Fibroblast of lung (primary cell): ENCODE results near the gene PRRT1.

Experiments used
- CTCF ChIP-seq, 2 donors: IDR thresholded peaks in 1 of 2; conservative IDR thresholded peaks in 1 of 2; 1 replicate in 1 of 2; 2 replicates in 1 of 2; pipeline ENCODE4 v1.5.1; 2011 to 2012; ENCODE audit warnings: low read length in 2 of 2, control low read depth in 1 of 2, inconsistent platforms in 1 of 2, low read depth in 1 of 2, mild to moderate bottlenecking in 1 of 2
- EZH2 ChIP-seq: IDR thresholded peaks from 2 replicates; pipeline ENCODE4 v1.5.1; 2012; ENCODE audit warnings: low read length, control low read depth, mild to moderate bottlenecking; ENCODE audit errors: missing control alignments

DNA sequence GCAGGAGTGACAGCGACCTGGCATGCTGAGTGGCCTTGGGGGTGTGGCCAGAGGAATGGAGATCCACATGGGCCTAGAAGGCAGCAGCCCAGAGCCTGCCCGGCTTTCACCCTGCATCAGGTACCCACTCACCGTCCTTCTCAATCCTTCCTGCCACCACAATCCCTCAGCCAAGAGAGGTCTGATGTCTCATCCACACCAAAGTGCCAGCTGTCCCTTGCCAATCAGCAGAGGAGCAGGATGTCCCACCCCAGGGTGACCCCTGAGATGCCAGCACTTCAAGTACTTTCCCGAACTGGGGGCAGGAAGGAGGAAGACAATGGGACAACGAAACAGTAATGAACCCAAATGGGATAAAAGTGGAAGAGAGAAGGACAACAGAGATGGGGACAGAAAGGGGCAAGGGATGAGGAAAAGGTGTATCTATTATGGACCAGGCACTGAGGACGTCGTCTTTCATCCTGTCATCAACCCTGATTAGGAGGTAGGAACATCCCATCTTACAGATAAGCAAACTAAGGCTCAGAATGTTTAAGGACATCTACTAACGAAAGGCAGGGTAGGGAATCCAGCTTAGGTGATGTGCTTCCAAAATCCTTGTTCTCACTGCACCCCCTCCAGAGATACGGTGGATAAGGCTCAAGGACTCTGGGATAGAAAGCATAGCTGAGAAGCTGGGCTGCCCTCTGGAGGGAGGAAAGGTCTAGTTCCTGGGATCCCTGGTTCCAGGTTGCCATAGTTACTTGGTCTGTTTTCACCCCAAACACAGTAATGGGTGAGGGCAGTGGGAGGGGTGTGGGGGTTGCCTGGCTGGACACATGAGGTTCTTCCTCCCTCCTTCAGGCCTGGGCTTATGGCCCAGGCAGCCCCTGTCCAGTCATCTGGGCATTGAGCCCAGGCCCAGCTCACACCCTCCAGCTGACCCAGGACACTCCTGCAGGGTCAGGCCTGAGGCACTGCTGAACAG is 38.1 kb downstream of the PRRT1 start:
- no peak for TF ChIP-seq EZH2
- TF ChIP-seq CTCF (conservative IDR thresholded peaks at IDR 0.05 in 1 of 2, IDR thresholded peaks at IDR 0.05 in 1 of 2; ENCODE audit: low read depth in 1 of 2, low read length in 2 of 2), result peak; percentile 69 to 78
